HG02798 (cell line): ENCODE data around the gene PXDN.

Experiments used
- ATAC-seq: cut with Tn5 transposase; IDR thresholded peaks from one replicate; pipeline ENCODE4 v1.9.1; 2021; ENCODE audit warnings: mild to moderate bottlenecking; ENCODE audit not compliant: unreplicated experiment, poor library complexity

PXDN gene

GRCh38 chr2:1621041-1621440 lies 123.3 kb downstream of the PXDN start:
- no peak for ATAC-seq

GRCh38 chr2:1620081-1620480 lies 124.2 kb downstream of the PXDN start:
- ATAC-seq, result no peak

GRCh38 chr2:1619556-1619955 lies 124.8 kb downstream of the PXDN start:
- no peak for ATAC-seq

DNA sequence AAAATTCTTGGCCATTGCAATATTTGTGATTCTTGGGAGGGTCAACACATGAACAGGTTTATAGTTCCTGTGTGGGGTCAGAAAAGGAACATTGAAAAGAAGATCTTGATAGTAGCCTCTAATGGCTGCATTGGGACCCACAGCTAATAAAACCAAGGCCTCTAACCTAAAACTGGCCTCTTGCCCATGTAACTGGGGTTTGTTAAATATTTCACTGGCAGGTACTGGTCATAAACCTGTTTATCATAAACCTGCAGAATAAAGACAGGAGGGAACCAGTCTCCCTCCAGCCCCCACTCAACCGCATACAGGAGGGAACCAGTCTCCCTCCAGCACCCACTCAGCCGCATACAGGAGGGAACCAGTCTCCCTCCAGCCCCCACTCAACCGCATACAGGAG lies 125.3 kb downstream of the PXDN start:
- ATAC-seq, result no peak

GRCh38 chr2:1618191-1618961 lies 125.9 kb downstream of the PXDN start:
- ATAC-seq, result no peak

- no peak for ATAC-seq
These were observed 126.8 kb downstream of the PXDN start for GRCh38 chr2:1617425-1618021.

GRCh38 chr2:1614564-1614963 lies 129.8 kb downstream of the PXDN start:
- ATAC-seq, result no peak

DNA sequence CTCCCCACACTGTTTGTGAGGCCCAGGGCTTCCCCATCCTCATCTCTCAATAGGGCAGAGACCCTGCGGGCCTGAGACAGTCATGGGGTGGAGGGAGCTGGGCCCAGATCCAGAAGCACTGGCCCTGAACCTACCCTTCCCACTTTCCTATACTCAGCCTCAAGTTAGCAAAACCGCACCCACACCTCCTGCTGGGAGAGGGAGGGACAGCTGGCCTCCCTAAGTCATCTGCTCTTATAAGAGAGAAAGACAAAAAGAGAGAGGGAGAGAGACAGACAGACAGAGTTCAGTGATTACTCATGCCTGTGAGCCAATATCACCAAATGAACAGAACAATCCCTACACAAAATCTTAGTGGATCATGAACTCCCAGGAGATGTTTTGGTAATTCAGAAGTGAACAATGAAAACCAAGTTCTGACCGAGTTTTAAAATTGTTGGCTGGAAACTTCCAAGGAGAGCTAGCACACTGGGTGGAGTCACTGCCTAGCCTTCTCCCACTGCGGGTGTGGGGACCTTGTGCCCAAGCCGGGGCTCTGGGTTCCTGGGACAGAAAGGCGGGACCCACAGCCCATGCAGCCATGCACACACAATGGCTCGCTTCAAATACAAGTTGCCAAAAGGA lies 130.5 kb downstream of the PXDN start:
- ATAC-seq, result no peak

- no peak for ATAC-seq
These were observed 131.3 kb downstream of the PXDN start for GRCh38 chr2:1613078-1613445.

DNA sequence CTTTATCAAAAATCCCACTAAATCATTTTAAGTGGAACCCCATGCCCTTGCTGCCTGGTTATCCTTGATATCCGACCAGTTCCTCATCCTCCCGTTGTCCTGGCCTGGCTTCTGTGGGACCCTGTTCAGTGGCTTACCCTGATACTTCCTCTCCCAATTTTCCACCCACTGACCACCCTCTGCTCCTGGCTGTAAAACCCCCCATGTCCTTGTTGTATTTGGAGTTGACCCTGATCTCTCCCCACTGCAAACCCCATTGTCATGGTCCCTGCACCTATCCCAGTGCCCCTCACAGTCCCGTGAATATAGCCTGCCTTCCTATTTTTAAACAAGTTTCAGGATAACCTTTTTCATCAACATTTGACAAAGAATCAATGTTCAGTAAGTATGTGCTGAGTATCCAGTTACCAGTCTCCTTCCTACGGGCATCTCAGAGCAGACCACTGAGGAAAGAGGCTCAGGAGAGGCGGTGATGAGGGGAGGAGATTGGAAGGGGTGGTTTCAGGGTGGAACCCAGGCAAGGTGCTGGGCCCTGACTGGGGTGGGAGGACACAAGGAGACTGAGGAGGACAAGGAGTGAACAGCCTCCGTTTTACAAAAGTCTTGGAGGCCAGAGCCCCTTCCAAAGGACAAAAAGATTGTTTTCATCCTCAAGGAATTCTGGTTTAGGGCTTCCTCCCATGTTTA lies 131.8 kb downstream of the PXDN start:
- no peak for ATAC-seq

GRCh38 chr2:1611886-1612285 lies 132.4 kb downstream of the PXDN start:
- ATAC-seq, result no peak

- no peak for ATAC-seq
These were observed 134.2 kb downstream of the PXDN start for GRCh38 chr2:1610096-1610485.

DNA sequence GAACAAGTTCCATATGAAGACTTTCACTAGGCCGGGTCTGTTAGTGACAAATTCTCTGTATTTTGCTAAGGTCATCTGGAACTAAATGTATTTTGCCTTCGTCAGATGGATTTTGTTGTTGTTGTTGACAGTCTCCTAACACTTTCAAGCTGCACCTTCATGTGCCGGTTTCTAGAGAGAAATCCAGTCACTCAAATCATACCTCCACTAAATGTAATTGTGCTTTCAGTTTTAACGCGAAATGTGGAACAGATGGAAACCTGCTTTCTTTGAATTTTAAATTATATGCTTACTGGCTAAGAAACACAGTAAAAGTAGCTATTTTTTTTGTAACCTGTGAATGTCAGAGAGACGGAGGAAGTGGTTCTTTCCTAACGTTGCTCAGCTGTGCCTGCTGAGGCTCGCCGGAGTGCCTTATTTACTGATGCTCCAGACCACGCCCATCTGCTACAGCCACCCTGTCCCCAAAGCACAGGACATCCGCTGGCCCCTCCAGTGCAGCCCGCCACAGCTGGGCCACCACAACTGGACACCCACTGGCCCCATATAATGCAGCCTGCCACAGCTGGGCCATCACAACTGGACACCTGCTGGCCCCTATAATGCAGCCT lies 134.7 kb downstream of the PXDN start:
- ATAC-seq, result no peak

- no peak for ATAC-seq
These were observed 135.3 kb downstream of the PXDN start for GRCh38 chr2:1609040-1609439.

- ATAC-seq, result no peak
These were observed 136.2 kb downstream of the PXDN start for GRCh38 chr2:1607971-1608688.

DNA sequence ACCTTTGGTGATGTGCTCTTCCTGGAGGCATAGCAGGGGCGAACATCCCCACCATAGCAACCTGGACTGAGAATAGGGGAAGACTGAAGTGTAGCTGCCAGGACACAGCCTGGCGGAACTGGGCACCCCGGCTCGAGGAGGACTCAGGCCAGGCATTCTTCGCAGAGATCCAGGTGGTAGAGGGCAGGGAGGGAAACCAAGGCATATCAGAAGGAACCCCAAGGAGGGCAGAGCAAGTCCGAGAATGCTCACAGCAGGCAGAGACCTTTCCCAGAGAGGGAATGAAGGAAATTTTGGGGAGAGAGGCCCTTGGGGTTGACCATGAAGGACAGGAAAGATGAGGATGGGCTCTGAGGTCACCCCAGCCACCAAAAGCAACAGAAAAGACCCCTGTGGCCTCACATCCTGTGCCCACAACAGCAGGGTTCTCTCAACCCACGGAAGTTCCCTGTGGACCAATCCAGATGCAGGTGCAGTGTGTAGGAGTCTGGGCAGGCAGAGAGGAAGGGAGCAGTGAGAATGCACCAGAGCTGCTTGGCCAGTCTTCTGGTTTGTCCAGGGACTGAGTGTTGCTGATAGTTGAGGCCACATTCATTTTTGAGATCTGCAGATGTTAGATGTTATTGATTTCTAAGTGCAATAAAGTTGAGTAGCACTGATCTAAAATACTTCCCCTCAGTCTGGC lies 136.9 kb downstream of the PXDN start:
- ATAC-seq, result no peak

DNA sequence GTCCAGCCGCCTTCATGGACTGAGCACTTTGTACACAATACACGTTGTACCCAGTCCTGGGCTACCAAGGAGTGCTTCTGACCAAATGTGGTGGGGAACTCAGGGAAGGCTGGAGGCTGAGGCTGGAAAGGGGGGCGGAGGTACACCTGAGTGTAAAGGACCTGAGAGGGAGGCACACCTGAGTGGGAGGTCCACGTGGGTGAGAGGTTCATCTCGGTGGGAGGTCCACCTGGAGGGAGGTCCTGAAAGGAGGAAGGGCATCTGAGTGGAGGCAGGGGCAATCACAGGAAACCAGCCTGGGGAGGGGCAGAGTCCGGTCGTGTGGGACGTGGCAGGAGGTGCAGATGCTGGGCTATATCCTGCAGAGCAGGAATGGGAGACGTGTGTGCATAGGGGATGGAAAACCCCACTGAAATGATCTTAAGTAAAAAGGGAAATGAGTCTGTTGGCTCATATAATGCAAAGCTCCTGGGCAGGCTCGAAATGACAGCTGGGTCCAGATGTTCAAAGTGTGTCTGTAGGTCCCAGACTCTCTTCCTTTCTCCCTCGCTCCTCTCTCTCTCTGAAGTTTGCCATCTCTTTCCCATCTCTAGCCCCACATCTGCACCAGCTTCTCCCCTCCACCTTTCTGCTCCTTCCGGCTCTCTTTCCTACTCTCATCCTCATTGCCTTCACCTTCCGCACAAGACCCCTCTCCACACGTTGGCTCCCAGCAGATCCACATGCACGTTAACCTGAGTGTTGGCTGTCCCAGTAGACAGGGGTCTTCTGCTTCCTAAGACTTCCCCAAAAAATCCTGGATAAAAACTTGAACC lies 137.7 kb downstream of the PXDN start:
- ATAC-seq, result no peak

DNA sequence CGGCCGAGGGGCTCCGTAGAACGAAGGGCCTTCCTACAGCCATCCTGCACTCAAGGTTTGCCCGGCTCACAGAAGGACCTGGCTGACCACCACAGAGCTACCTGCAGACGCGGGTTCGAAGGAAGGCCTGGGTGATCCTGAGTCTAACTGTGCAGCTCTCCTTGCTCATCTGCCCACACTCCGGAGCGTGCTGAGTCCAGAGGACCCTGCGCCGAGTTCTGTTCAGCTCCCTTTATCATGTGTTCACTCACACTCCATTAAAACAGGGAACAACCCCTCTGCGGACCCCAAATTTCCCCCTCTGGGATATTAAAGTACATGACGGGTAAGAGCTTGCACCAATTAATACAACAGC lies 138.3 kb downstream of the PXDN start:
- ATAC-seq, result no peak
